ENCODE measurements around the gene RBM24. TPM values are rescaled to one million over a fixed set of nuclear protein-coding genes. Genes with fewer than 3 reads are reported as not detected.

Gene RBM24
- total RNA-seq, 1 donor from 2014 or later, result 19.6 TPM

DNA sequence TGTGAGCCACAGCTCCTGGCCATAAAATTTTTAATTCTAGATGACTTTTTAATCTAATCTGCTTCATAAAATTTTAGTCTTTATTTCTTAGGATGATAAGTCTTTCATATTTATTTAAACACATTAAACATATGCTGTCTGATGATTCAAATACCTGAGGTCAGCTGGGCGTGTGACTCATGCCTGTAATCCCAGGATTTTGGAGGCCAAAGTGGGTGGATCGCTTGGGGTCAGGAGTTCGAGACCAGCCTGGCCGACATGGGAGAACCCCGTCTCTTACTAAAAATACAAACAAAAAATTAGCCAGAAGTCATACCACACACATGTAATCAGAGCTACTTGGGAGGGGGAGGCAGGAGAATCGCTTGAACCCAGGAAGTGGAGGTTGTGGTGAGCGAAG lies 53.1 kb downstream of the RBM24 start:
- no peaks in the 10 kb centered on the region for H3K4me1 Mint-ChIP-seq (ENCODE audit: unreplicated experiment)
- DNase-seq (ENCODE audit: low spot score), result no peak
- no peaks in the 10 kb centered on the region for H3K36me3 Mint-ChIP-seq (ENCODE audit: low read depth, unreplicated experiment)
- peaks cover 7% of the 10 kb centered on the region for H3K9me3 Mint-ChIP-seq (ENCODE audit: unreplicated experiment)
- TF ChIP-seq, protein P1, sequence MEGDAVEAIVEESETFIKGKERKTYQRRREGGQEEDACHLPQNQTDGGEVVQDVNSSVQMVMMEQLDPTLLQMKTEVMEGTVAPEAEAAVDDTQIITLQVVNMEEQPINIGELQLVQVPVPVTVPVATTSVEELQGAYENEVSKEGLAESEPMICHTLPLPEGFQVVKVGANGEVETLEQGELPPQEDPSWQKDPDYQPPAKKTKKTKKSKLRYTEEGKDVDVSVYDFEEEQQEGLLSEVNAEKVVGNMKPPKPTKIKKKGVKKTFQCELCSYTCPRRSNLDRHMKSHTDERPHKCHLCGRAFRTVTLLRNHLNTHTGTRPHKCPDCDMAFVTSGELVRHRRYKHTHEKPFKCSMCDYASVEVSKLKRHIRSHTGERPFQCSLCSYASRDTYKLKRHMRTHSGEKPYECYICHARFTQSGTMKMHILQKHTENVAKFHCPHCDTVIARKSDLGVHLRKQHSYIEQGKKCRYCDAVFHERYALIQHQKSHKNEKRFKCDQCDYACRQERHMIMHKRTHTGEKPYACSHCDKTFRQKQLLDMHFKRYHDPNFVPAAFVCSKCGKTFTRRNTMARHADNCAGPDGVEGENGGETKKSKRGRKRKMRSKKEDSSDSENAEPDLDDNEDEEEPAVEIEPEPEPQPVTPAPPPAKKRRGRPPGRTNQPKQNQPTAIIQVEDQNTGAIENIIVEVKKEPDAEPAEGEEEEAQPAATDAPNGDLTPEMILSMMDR (IDR thresholded peaks at IDR 0.05; ENCODE audit: unreplicated experiment), result no peak
- H3K27me3 Mint-ChIP-seq (ENCODE audit: unreplicated experiment), result peaks cover 4% of the 10 kb centered on the region
- H3K27ac Mint-ChIP-seq (ENCODE audit: unreplicated experiment), result no peak overlapping the region
- no peak overlapping the region for H3K4me3 Mint-ChIP-seq (ENCODE audit: unreplicated experiment)

DNA sequence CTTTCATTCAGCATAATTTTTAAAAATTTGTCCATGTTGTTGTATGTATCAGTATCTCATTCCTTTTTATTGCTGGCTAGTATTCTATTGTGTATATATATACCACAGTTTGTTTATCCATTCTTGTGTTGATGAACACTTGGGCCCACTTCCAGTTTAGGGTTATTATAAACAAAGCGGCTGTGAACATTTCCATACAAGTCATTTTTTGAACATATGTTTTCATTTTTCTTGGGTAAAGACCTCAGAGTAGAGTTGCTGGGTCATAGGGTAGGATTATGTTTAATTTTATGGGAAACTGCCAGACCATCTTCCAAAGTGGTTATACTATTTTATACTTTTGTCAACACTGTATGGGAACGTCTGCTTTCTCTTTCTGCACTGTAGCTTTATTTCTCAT lies 55.3 kb downstream of the RBM24 start:
- TF ChIP-seq, protein P1 (IDR thresholded peaks at IDR 0.05; ENCODE audit: unreplicated experiment), result no peak
- H3K27ac Mint-ChIP-seq (ENCODE audit: unreplicated experiment), result no peak overlapping the region
- peaks cover under 1% of the 10 kb centered on the region for H3K9me3 Mint-ChIP-seq (ENCODE audit: unreplicated experiment)
- no peak overlapping the region for H3K4me3 Mint-ChIP-seq (ENCODE audit: unreplicated experiment)
- H3K27me3 Mint-ChIP-seq (ENCODE audit: unreplicated experiment), result no peaks in the 10 kb centered on the region
- H3K36me3 Mint-ChIP-seq (ENCODE audit: low read depth, unreplicated experiment), result no peaks in the 10 kb centered on the region
- no peaks in the 10 kb centered on the region for H3K4me1 Mint-ChIP-seq (ENCODE audit: unreplicated experiment)
- no peak for DNase-seq (ENCODE audit: low spot score)

DNA sequence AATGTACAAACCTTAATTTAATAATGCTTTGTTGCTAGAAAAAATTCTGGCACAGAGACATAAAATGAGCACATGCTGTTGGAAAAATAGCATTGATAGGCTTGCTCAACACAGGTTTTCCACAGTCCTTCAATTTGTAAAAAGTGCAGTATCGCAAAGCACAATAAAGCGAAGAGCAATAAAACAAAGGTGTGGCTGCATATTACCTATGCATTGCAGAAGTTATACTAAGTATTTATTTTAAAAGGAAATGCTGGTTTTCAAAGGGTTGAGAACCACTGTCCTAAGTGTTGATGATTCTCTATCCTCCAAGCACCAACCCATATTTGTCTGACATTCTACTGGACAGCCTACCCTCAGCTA lies 58.1 kb downstream of the RBM24 start:
- H3K4me3 Mint-ChIP-seq (ENCODE audit: unreplicated experiment), result no peak overlapping the region
- no peak overlapping the region for H3K27ac Mint-ChIP-seq (ENCODE audit: unreplicated experiment)
- no peak for DNase-seq (ENCODE audit: low spot score)
- H3K27me3 Mint-ChIP-seq (ENCODE audit: unreplicated experiment), result no peaks in the 10 kb centered on the region
- H3K4me1 Mint-ChIP-seq (ENCODE audit: unreplicated experiment), result no peaks in the 10 kb centered on the region
- H3K36me3 Mint-ChIP-seq (ENCODE audit: low read depth, unreplicated experiment), result no peaks in the 10 kb centered on the region
- TF ChIP-seq, protein P1 (IDR thresholded peaks at IDR 0.05; ENCODE audit: unreplicated experiment), result no peak
- H3K9me3 Mint-ChIP-seq (ENCODE audit: unreplicated experiment), result no peaks in the 10 kb centered on the region

DNA sequence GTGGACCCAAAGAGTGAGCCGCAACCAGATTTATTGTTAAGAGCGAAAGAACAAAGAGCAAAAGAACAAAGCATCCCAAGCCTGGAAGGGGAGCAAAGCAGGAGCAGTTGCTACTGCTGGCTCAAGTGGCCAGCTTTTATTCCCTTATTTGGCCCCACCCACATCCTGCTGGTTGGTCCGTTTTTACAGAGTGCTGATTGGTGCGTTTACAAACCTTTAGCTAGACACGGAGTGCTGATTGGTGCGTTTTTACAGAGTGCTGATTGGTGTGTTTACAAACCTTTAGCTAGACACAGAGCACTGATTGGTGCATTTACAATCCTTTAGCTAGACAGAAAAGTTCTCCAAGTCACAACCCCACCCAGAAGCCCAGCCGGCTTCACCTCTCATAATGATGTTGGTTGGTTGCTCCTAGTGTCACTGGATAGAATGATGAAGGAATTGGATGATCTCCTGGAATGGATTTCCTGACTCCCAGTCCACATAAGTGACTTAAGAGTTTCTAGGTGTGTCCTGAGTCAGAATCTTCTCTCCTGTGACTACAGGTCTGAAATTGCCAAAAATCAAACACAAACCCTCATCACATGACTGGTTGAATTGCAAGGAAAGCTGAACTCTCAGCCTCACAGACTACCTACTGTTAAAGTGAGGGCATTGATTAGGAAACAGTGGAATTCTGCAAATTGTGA lies 60.1 kb downstream of the RBM24 start:
- no peak for DNase-seq (ENCODE audit: low spot score)
- TF ChIP-seq, protein P1 (IDR thresholded peaks at IDR 0.05; ENCODE audit: unreplicated experiment), result no peak
- H3K4me1 Mint-ChIP-seq (ENCODE audit: unreplicated experiment), result no peaks in the 10 kb centered on the region
- H3K27ac Mint-ChIP-seq (ENCODE audit: unreplicated experiment), result no peak overlapping the region
- no peaks in the 10 kb centered on the region for H3K27me3 Mint-ChIP-seq (ENCODE audit: unreplicated experiment)
- H3K9me3 Mint-ChIP-seq (ENCODE audit: unreplicated experiment), result no peaks in the 10 kb centered on the region
- H3K4me3 Mint-ChIP-seq (ENCODE audit: unreplicated experiment), result no peak overlapping the region
- H3K36me3 Mint-ChIP-seq (ENCODE audit: low read depth, unreplicated experiment), result no peaks in the 10 kb centered on the region

DNA sequence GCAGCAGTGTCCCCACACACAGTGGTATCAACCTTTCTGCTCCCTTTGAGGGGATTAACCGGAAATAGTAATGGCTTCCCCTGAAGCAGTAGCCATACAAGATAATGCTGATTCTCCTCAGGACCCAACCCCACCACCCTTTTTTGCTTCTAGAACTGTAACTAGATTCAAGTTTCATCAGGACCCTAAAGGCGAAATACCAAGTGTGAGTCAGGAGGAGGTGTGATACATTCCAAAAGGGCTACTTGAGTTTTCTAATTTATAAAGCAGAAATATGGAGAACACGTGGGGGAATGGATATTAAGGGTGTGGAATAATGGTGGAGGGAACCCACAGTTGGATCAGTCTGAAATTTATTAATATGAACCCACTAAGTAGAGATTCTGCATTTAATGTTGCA lies 60.7 kb downstream of the RBM24 start:
- Mint-ChIP-seq H3K4me1 (ENCODE audit: unreplicated experiment) (no peaks in the 10 kb centered on the region), H3K36me3 (ENCODE audit: low read depth, unreplicated experiment) (no peaks in the 10 kb centered on the region), H3K27ac (ENCODE audit: unreplicated experiment) (no peak overlapping the region), H3K4me3 (ENCODE audit: unreplicated experiment) (no peak overlapping the region), H3K9me3 (ENCODE audit: unreplicated experiment) (no peaks in the 10 kb centered on the region), H3K27me3 (ENCODE audit: unreplicated experiment) (no peaks in the 10 kb centered on the region)
- TF ChIP-seq, protein P1 (IDR thresholded peaks at IDR 0.05; ENCODE audit: unreplicated experiment), result no peak
- DNase-seq (ENCODE audit: low spot score), result no peak
